Measurements from ENCODE around the gene SIL1.
"Not testable (repeated sequence)": the region's sequence is repeated elsewhere in the genome, so short reads cannot be mapped to it uniquely, and the experiment has no call there.

SIL1 gene

GRCh38 chr5:139204196-139204595, 6.0 kb upstream of the SIL1 start:
- DNase-seq (ENCODE audit: low read depth in 1 of 2, low spot score in 1 of 2): no peak

DNA sequence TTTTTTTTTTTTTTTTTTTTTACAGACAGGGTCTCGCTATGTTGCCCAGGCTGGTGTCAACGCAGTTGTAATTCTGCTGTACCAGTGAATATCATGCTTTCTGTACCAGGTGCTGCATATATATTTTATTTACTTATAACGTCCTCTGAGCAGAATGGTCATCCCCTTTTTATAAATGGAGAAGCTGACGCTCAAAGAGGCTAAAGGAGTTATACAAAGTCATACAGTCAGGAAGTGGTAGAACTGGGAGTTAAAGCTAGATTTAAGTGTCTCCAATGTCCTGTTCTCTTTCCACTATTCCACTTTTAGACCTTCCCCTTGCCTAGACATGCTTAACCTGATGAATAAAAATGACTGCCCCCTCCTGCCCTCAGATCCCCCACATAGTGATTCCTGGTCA, 1.2 kb upstream of the SIL1 start:
- DNase-seq (ENCODE audit: low read depth in 1 of 2, low spot score in 1 of 2): no peak

DNA sequence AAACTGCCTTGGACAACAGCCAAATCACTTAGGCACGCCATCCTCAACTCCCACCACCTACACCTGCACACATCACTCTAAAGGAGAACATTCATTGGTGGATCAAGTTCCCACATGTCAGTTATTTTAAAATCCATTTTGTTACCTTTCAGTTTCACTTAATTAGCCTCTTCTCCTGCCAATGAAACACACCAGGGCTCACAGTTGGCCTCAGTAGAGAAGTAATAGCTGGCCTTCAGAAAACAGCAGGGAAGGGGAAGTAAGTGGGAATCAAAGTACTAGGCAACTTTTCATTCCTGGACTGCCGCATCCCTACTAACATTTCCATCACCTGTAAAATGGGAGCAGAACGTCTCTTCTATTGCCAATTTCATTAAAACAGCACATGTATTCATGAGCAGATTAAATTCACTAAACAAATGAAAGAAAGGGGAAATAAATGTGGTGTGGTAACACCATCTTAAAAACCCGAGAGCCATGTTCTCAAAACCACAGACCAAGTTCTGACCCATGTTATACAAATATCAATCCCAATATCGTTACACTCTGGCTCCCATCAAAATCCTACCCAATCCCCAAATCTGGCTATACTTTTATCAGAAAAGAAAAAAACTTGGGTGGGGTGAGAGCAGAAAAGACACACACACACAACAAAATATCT, 1.7 kb downstream of the SIL1 start:
- DNase-seq (ENCODE audit: low read depth in 1 of 2, low spot score in 1 of 2): no peak

- no peak for DNase-seq (ENCODE audit: low read depth in 1 of 2, low spot score in 1 of 2)
Observed at GRCh38 chr5:139194486-139194885, 3.7 kb downstream of the SIL1 start.

DNA sequence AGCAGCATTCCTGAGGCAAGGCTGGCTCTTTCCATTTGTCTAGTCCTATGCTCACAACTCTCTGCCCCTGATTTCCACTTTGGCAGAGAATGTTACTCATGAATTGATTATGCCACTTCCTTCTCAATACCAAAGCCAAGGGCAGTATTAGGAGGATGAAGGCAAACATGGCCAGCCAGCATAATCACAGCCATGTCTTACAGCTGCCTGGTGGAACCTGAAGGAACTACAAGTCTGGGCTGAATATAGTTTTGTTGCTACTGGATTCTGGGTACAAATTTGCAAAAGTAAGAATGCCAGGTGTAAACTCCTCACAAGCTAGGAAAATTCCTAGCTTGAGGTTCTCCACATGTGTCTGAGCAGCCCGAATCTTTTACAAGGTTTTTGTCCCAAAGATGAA, 4.2 kb downstream of the SIL1 start:
- DNase-seq (ENCODE audit: low read depth in 1 of 2, low spot score in 1 of 2): no peak

GRCh38 chr5:139192906-139193305, 5.3 kb downstream of the SIL1 start:
- DNase-seq (ENCODE audit: low read depth in 1 of 2, low spot score in 1 of 2): not testable (repeated sequence)

GRCh38 chr5:139191954-139192353, 6.2 kb downstream of the SIL1 start:
- DNase-seq (ENCODE audit: low read depth in 1 of 2, low spot score in 1 of 2): not testable (repeated sequence)

- no peak for DNase-seq (ENCODE audit: low read depth in 1 of 2, low spot score in 1 of 2)
Observed at GRCh38 chr5:139190125-139190524, 8.0 kb downstream of the SIL1 start.

DNA sequence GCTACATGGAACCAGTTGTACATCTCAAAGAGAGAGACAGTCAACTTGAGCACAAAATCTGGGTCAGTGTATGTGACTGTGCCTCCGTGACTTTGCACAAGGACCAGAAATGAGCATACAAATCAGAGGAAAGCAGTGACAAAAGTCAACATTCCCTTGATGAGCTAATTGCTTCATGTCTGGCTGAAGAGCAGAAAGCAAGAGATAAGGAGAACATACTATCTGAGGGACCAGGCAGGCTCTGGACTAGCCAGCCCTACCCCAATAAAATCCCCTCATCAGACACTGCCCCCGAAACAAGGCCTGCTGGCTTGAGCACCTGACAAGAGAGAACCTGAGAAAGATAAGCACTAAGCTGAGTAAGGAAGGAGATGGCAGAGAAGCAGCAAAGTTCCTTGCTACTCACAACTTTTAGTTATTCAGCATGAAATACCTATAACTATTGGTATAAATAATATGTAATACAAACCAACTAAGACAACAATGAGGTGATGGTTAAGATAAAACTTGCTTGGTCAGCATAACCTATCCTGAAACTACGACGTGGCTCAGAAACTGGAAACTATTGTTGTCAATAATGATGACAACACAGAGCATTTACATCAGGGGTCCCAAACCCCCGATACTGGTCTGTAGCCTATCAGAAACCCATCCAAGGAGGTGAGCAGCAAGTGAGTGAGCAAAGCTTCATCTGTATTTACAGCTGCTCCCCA, 9.5 kb downstream of the SIL1 start:
- DNase-seq (ENCODE audit: low read depth in 1 of 2, low spot score in 1 of 2): no peak

- DNase-seq (ENCODE audit: low read depth in 1 of 2, low spot score in 1 of 2): no peak
Observed at GRCh38 chr5:139186752-139187326, 11.3 kb downstream of the SIL1 start.

- no peak for DNase-seq (ENCODE audit: low read depth in 1 of 2, low spot score in 1 of 2)
Observed at GRCh38 chr5:139186261-139186660, 11.9 kb downstream of the SIL1 start.

GRCh38 chr5:139185589-139185988, 12.6 kb downstream of the SIL1 start:
- DNase-seq (ENCODE audit: low read depth in 1 of 2, low spot score in 1 of 2): no peak

- DNase-seq (ENCODE audit: low read depth in 1 of 2, low spot score in 1 of 2): no peak
Observed at GRCh38 chr5:139183502-139183901, 14.7 kb downstream of the SIL1 start.

DNA sequence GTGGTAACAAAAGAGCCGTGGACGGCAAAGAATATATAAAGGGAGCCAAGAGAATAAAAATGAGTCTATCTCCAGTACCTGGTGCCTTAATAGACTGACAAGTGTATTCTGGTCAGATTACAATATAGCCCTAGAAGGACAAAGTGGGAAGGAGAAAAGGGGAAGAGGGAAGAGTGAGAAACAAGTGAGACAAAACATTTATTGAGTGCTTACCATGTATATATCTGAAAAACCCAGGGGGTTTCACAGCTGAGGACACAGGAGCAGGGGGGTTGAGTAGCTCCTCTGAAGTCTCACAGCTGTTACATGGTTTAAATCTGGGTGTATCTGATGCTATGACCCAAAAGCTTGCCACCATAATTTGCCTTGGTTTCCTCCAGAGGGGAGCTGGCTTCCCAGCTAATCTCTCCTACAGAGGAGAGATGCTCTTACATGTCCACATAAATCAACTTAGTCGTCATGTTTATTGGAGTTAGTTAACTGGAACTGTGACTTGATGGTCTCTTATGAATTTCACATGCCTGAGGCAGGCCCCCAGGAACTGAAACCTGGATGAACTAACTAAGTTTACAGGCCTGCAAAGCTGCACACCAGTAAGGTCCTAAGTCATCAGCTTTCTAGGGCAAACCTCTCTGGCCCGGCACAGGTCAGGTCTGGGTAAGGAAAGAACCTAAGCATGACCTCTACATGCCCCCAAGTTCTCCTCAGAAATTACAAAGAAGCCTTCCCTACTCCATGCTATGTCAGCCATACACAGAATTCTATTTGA, 15.5 kb downstream of the SIL1 start:
- DNase-seq (ENCODE audit: low read depth in 1 of 2, low spot score in 1 of 2): no peak

DNA sequence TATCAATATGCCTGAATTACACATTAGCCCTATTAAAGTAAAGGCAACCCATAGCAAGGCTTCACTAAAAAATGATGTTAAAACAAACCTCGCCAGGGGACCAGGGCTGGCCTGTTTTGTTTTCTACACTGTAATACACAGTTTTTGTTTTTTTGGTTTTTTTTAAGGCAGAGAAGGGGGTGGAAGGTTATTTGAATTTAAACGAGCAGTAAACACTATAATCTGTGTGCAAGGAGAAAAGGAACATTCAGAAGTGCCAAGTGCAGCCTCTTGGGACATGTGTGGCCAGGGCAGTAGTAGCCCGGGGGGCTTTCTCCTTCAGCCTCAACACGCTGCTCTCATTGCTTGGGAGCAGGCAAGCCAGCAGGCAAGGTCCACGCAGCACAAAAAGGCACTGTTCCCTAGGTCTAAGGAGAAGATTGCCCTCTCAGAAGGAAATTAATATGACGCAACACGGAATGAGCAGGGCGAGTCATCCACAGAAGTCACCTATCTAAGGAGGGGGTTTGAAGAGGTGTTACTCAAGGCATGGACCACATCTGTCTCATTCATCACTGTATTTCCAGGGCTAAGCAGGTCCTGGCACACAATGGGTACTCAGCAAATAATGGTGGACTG, 16.2 kb downstream of the SIL1 start:
- no peak for DNase-seq (ENCODE audit: low read depth in 1 of 2, low spot score in 1 of 2)

DNA sequence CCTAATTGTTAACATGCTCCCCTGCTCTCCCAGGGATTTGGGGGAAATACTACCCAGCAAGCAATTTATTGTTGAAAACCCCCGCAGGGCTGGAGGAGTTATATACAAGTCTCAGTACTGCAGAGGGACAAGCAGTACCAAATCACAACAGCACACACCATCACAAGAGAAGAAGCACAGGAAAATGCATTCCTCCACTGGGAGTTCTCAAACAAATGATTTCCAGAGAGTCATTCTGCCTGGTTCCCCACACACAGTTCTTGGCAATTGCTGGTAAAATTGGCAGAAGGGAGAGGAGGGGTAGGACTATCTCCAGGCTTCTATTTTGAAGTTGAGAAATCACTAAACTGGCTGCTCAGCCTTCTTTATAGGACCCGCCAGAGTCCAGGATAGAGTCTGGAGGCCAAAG, 16.8 kb downstream of the SIL1 start:
- no peak for DNase-seq (ENCODE audit: low read depth in 1 of 2, low spot score in 1 of 2)

DNA sequence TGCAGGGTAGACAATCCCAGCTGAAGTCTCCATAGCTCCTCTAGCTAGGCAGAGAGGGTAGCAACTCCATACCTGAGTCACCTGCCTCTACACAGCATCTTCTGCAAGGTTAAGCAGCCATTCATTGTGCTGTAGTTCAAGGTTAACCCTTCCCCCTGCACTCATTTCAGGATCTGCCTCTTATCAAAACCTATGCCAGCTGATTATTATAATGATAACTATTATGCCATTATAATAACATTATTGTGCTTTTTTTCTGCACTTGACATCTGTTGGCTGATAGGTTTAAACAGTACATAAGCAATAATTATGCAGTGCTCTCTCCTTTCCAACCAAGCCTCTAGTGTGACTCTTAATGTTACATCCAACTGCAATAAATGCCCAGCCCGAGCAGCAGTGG, 17.3 kb downstream of the SIL1 start:
- no peak for DNase-seq (ENCODE audit: low read depth in 1 of 2, low spot score in 1 of 2)

- DNase-seq (ENCODE audit: low read depth in 1 of 2, low spot score in 1 of 2): not testable (repeated sequence)
Observed at GRCh38 chr5:139179778-139180513, 18.2 kb downstream of the SIL1 start.

- DNase-seq (ENCODE audit: low read depth in 1 of 2, low spot score in 1 of 2): no peak
Observed at GRCh38 chr5:139178935-139179334, 19.2 kb downstream of the SIL1 start.

GRCh38 chr5:139178589-139178917, 19.6 kb downstream of the SIL1 start:
- no peak for DNase-seq (ENCODE audit: low read depth in 1 of 2, low spot score in 1 of 2)
